CD4-positive, alpha-beta T cell treated with Interleukin-15 for 4 hours (primary cell): Measurements from ENCODE around the gene TUBB4B.

Experiments used
- DNase-seq: peaks from one replicate; pipeline ENCODE4 v3.0.0-alpha.2; 2020; ENCODE audit warnings: low spot score

The TUBB4B gene

GRCh38 chr9:137240841-137241489, at the start of gene TUBB4B:
Gene TUBB4B, plus strand, starts transcription at chr9:137241287. Its CDS starts 74 bp downstream, at chr9:137241361.
- peak; percentile 100 for DNase-seq

GRCh38 chr9:137191691-137192447, 49.2 kb upstream of the TUBB4B start:
- DNase-seq: no peak

- no peak for DNase-seq
Observed at GRCh38 chr9:137192448-137192780, 48.7 kb upstream of the TUBB4B start.

GRCh38 chr9:137192859-137193258, 48.2 kb upstream of the TUBB4B start:
- no peak for DNase-seq

- DNase-seq: no peak
Observed at GRCh38 chr9:137193771-137194170, 47.3 kb upstream of the TUBB4B start.

- DNase-seq: no peak
Observed at GRCh38 chr9:137194388-137194787, 46.7 kb upstream of the TUBB4B start.

- no peak for DNase-seq
Observed at GRCh38 chr9:137194909-137195308, 46.2 kb upstream of the TUBB4B start.

GRCh38 chr9:137195525-137196220, 45.4 kb upstream of the TUBB4B start:
- DNase-seq: no peak

- no peak for DNase-seq
Observed at GRCh38 chr9:137198051-137198901, 42.8 kb upstream of the TUBB4B start.

GRCh38 chr9:137198902-137199283, 42.2 kb upstream of the TUBB4B start:
- no peak for DNase-seq

GRCh38 chr9:137199411-137200121, 41.5 kb upstream of the TUBB4B start:
- no peak for DNase-seq

- peak; percentile 98 for DNase-seq
Observed at GRCh38 chr9:137200311-137201204, 40.5 kb upstream of the TUBB4B start, which contains the start of gene TPRN. Gene TPRN, minus strand, starts transcription at chr9:137200741. Its CDS starts 30 bp downstream, at chr9:137200711.

- no peak for DNase-seq
Observed at GRCh38 chr9:137201205-137201868, 39.8 kb upstream of the TUBB4B start.

GRCh38 chr9:137202966-137203365, 38.1 kb upstream of the TUBB4B start:
- no peak for DNase-seq

GRCh38 chr9:137204731-137205125, 36.4 kb upstream of the TUBB4B start:
- no peak for DNase-seq

GRCh38 chr9:137205126-137206069, 35.7 kb upstream of the TUBB4B start, which contains the start of the genes NDOR1 and TMEM203:
Gene NDOR1, plus strand, starts transcription at chr9:137205700. Its CDS starts 78 bp downstream, at chr9:137205778.
Gene TMEM203, minus strand, starts transcription at chr9:137205648. Its CDS starts 234 bp downstream, at chr9:137205414.
- DNase-seq: peak; percentile 90

GRCh38 chr9:137206602-137207001, 34.5 kb upstream of the TUBB4B start:
- DNase-seq: no peak

GRCh38 chr9:137211532-137211931, 29.6 kb upstream of the TUBB4B start:
- DNase-seq: no peak
